ENCODE data around the gene HDAC7.
A peak's percentile ranks its signal among the peaks of the same experiment; 100 is the strongest.

Gene HDAC7

DNA sequence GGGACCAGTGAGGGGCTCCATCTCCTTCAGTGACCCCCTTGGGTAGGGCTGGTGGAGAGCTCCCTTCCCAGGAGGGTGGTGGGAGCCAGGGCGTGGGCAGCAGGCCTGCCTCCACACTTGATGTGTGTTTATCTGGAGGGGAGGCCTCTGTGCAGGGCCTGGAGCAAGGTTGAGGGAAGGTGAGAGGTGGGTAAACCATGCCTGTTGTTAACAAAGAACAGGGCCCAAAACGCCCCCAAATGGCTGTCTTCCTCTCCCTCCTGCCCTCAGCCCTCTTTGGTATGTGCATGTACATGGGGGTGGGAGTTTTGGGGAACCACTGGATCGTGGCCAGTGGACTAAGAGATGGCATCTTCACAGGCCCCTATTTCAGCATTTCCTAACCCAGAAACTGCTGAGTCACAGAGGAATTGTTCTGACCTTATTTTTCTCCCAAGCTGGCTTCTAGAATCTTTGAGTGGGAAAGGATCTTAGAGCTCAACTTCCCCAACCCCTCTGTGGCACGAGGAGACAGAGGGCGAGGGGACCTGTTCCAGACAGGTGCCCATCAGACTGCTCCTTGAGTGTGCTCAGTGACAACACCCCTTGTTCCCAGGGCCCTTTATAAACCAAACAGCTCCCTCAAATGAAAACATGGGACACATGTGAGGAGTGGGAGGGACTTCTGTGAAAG is 43.1 kb downstream of the HDAC7 start:
- peak; percentile 29 for DNase-seq

DNA sequence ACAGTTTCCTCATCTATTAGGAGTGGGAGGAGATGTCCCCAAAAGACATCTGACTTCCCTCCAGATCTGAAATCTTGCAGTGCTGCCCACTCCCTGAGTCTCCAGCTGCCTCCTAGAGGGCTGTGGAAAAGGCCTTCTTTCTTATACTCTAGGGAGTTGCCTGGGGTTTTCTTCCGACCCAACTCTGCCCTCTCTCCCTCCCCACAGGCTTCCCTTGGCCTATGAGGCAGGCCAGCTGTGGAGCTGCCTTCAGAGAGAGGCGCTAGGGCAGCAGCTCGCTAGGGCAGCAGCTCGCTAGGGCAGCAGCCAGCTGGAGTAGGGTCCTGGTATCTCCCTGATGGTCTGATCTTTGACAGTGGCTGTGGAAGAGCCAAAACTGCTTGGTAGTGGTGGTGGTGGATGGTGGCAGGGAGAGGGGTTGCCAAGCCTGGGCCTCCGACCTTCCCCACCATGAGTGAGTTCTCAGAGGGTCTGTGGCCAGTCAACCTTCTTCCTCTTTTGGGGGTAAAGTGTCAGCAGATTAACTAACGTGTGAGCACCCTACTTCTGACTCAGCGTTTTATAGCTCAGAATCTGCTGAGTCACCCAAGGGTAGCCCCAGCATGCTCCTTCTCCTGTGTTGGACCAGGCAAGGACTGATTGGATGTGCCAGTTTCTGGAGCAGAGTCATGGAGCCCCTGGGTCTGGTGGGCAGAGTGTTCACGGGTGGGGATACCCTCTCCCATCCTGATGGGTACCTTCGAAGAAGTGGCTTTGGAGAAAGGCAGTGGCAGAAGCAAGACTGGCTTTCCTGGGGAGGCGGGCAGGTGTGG is 44.4 kb downstream of the HDAC7 start:
- DNase-seq = peak; percentile 31

DNA sequence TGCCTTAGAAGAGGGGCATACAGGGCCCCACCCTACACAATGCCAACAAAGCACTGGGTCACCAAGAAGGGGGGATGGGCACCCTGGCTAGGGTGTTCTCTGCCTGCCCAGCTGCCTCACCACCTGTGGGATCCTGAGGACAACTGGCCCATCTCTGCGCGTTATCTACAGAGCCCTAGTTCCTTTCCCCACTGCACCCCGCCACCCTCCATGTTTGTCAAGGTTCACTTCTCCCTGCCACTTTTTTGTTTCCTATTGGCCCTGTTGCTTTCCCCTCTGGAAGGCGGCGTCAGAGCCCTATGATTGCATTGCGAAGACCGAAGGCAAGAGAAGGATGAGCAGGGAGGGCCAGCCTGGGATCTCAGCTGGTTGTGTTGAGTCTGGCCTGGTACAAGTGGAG is 45.0 kb downstream of the HDAC7 start:
- no peak for DNase-seq

DNA sequence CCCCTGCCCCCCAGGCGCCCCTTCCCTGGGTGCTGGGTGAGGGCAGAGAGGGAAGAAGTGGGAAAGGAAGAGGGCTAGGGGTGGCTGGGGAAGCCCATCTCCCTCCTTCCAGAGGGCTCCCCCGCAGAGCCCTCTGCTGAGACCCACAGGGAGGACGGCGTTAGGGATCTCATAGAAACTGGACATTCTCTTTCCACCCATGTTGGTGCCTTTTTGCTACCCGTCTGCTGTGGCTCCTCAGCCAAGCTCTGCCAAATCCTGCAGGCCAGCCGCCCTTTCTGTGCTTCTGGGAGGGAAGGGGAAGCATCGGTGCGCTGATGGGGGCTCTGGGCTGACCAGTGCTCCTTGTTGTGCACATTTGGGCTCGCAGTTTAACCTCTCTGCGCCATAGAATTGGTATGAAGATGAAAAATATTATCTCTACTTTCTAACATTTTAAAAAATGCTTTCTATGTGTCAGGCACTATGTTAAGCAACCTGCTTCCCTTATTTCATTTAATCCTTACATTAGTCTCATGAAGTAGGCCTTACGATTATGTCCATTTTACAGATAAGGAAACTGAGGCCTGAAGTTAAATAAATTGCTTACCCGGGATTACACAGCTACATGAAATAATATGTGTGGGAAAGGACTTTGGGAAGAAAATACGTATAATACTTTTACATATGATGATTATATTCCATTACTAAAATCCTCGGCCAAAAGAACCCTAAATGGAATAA is 45.7 kb downstream of the HDAC7 start:
- DNase-seq = no peak

DNA sequence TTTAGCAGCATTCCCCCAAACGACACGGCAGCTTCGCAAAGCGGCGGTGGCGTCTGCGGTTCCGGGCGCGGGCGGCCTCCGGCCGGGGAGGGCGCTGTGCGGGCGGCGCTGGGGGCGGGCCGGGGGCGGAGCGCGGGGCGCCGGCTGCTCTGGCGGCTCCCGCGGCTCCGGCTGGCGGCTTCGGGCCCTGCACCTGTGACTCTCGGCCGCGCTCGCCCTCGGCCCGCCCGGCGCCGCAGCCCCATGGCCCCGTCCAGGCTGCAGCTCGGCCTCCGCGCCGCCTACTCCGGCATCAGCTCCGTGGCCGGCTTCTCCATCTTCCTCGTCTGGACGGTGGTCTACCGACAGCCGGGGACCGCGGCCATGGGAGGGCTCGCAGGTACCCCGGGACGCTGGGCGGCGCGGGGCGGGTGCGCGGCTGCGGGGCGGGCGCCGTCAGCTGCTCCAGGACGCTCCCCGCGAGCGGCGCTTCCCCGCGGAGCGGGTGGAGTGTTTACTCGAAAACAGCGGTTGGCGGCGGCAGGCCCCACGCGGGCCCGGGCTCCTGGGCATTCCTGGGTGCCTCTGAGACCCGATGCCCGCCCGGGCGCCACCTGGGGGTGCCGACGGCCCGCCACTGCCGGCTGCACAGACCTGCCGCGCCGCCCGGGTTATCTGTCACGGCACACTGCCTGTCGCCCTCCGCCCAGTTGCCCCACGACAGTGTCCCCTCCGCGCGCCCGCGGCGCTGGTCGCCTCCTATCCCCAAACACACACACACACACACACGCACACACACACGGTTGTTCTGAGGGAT is 46.4 kb downstream of the HDAC7 start, which contains the start of gene SLC48A1:
SLC48A1 (plus strand) TSS at position 177 of the 796 bp plus-strand sequence; CDS start at position 244, 67 bp downstream.
- peak; percentile 65 for DNase-seq

GRCh38 chr12:47772738-47773061 is 47.0 kb downstream of the HDAC7 start:
- DNase-seq = no peak

GRCh38 chr12:47772094-47772660 is 47.5 kb downstream of the HDAC7 start:
- no peak for DNase-seq

GRCh38 chr12:47771304-47771703 is 48.4 kb downstream of the HDAC7 start:
- no peak for DNase-seq

DNA sequence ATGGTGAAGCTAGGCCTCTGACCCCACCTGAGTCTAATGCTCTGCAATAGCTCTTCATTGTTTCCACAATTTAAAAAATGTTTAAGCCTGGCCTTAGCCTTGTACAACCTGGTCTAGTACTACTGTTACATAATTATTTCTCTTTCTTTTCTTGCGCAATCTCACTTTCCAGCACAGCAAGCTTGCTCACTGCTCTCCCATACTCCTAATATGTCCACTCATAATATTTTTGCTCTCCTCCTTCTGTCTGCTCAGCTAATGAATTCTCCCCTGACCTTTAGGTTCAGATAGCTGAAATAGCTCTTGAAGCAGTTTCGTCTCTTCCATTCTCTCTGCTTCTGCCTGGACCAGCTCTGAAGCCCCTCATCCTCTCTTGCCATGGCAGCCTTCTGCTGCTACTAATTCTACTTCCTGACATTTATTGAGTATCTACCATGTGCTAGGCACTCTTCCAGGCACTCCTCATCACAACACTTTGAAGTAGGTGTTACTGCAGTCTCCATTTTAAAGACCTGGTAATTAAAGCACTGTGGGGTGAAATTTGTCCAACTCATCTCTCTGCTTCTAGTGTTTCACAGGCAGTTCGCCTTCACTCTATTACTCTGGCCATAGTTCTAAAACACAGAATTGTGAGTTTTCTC is 49.5 kb downstream of the HDAC7 start:
- DNase-seq = peak; percentile 47

- no peak for DNase-seq
Observed at GRCh38 chr12:47769234-47770085, 50.2 kb downstream of the HDAC7 start.

DNA sequence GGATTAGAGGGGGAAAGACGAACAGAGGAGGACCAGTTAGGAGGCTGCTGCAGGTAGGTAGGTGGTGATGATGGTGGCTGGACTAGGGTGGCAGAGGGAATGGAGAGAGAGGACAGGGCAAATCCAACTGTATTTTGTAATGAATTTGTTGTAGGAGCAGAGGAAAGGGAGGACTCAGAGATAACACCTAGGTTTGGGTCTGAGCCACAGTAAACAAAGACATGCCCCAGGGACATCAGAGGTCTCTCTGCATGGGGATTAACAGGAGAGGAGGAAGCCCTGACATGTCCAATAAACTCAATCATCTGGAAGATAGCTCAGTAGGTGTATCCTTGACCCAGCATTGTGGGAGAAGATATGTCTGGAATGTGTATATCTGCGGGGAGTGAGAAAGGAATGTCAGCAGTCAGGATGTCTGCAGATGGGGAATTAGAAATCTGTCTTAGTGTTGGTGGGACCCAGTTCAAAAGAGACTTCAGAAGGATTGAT is 51.3 kb downstream of the HDAC7 start:
- DNase-seq = no peak

DNA sequence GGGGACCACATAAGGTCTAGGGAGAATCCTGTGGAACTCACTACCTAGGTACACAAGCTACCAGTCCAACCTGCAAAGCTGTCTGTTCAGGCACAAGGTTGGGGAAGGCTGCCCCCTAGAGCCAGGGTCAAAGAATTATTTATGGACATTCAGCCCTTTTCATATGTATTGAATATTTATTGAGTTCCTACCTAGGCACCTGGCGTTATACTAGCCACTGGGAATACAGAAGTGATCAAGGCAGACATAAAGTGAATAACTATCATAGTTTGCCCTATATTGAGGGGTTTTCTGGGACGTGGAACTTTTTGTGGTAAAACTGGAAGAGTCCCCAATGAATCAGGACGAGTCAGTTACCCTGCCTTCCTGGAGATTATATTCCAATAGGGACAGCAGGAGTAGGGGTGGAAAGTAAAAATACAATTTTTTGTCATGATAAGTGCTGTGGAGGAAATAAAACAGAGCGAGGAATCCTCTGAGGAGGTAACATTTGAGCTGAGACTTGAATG is 52.4 kb downstream of the HDAC7 start:
- peak; percentile 40 for DNase-seq

- no peak for DNase-seq
Observed at GRCh38 chr12:47766502-47767215, 53.0 kb downstream of the HDAC7 start.

DNA sequence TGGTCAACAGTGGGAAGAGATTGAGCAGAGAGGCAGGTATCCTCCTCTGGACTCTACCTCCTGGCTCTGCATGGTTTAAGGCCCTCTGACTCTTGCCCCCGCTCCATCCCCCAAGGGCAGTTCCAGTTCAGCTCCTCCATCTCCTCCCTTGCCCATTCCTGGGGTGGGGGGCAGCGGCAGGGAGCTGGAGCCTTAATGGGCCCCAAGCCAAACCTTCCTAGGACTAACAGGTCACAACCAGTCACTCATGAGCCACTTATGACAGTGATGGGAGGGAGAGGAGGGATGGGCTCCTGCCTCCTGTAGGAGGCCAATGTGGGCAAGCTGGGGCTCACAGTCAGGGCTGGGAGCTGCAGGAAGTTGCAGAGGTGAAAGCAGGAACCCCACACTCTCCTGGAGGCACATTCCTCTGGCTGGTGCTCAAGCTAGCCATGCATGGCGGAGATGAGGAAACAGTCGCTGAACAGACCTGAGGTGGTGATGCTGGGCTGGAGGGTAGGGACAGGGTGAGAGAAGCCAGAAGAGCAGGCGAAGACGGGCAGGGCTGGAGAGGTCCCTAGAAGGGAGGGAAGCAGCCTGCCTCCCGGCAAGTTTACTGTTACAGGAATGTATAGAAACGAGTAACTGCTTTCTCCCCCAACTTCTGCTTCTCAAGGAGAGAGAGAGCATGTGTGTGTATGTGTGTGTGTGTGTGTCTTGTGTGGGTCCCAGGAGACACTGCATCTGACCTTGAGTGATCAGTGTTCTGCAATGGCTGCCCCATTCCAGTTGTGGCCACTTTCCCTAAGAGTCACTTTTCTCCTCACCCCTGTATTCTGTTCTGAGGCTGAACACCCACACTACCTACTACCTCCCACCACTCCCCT is 56.0 kb downstream of the HDAC7 start:
- no peak for DNase-seq

DNA sequence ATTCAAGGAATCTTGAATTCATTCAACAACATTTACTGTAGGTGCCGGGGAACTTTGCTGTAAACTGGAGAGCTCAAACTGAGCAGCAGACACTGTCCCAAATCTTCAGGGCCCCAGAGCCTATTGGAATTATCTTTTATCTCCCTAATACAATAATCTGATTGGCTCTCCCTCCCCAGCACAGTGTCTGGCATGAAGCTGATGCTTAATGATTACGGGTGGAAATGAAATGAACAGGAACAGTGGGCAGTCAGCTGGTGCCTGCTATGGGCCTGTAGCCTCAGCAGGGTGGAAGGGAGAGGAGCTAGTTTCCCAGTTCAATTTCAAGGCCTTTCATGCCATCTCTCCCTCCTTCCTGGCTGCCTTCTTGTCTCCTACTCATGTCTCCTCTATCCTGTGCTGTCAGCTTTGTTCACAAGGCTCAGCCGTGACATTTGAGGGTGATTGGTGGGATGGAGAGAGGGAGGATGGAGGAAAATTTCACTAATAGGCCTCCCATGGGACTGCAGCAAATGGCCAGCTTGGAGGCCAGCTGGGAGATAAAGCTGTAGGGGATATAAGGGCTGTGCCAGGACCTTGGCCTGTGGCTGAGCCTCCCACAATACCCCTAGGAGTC is 56.7 kb downstream of the HDAC7 start:
- DNase-seq = no peak

DNA sequence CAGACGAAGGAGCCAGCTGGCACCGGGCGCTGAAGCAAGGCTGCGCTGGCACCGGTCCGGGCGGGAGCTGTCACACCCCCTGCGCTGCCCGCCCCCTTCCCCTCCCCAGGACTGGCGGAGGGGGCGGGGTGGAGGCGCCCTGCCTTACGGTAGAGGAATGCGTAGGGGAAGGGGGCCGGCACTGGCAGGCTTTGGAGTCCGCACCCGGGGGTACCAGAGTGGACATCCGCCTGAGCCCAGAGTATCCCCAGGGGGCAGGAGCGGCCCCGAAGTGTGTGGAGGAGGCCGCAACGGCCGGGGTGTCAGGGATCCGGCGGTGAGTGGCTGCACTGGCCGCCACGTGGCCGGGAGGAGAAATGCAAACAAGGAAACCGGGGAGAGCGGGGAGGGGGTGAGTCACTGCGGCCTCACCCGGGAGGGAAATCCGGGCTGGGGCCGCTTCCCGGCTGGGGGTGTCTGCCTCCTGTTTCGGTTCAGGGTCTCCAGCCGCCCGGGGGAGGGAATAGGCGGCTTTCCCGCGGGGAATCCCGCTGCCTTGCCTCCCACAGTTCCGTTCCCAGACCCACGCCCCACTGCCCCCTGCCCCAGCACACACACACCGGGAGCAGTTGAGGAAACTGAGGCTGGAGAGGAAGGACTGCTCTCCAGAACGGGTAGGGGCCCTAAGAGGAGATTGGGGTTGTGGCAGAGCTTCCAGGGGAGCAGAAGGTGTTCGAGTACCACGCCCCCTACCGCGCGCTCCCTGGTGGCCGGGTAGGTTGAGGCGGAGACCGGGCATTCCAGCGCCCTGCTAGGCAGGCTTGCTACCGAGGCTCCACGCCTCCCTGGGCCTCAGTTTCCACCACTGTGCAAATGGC is 60.6 kb downstream of the HDAC7 start, which contains the start of gene RAPGEF3:
RAPGEF3 (minus strand) TSS at position 47 of the 857 bp plus-strand sequence. CDS start 324 bp downstream, outside the sequence.
- DNase-seq = peak; percentile 82

- DNase-seq = no peak
Observed at GRCh38 chr12:47758584-47758833, 61.2 kb downstream of the HDAC7 start.

All from HCEC 1CT (cell line).